Epithelial cell of prostate (primary cell): ENCODE data around the gene IRGQ.
"Not testable (repeated sequence)": the region's sequence is repeated elsewhere in the genome, so short reads cannot be mapped to it uniquely, and the experiment has no call there.

Experiments used
- DNase-seq: peaks from one replicate; pipeline ENCODE4 v3.0.0-alpha.2; 2011; ENCODE audit warnings: low read depth, low spot score
- H3K27ac ChIP-seq: fragments of 450-650 bp; 2 replicates; pipeline ENCODE4 v1.5.1; 2017; ENCODE audit warnings: mild to moderate bottlenecking

Gene IRGQ

DNA sequence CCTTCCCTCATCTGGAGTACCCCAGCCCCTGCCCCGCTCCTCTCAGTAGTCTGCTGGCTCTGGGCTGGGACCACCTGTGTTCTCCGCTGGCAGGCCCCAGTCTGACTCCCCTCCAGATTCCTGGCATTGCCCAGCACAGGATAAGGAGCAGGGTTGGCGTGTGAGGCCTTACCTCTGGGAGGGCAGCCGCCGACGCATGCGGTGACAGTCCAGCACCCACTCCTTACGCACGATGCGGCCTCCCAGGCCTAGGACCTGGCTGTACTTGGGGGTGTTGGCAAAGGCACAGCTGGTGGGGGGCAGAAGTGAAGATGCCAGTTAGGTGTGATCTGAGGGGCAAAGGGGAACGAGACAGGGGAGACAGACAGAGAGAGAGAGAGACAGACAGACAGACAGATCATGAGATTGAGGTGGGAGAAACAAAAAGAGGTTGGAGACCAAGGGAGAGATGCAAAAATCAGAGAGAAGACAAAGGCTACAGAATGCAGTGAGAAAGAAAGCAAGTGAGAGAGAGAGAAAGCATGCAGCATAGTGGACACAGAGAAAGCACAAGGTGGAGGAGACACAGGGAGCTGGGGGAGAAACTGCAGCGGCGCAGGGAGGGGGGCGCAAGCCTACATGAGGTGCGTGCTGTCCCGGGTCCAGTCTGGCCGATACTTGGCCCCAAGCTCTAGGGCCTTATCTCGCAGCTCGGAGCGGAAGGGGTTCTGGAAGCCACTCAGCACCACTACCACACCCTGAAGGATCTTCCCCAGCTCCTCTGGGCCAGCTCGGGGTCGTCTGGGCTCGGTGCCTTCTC, 44.3 kb downstream of the IRGQ start:
- no peak overlapping the region for H3K27ac ChIP-seq
- DNase-seq, result no peak

DNA sequence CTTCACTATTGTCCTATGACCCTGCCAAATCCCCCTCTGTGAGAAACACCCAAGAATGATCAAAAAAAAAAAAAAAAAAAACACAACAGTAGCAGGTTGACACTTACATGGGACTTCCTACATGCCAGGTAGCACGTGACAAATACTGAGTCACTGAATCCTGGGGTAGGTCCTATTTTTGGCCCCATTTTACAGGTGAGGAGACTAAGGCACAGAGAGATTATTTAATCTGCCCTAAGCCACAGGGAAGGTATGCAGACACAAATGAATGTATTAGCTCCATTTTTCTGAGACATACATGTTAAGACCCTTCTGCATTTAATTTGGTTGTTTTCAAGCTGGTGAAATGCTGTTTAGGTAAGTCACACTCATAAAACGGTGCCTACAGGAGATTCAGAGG, 47.2 kb downstream of the IRGQ start:
- no peak overlapping the region for H3K27ac ChIP-seq
- no peak for DNase-seq

DNA sequence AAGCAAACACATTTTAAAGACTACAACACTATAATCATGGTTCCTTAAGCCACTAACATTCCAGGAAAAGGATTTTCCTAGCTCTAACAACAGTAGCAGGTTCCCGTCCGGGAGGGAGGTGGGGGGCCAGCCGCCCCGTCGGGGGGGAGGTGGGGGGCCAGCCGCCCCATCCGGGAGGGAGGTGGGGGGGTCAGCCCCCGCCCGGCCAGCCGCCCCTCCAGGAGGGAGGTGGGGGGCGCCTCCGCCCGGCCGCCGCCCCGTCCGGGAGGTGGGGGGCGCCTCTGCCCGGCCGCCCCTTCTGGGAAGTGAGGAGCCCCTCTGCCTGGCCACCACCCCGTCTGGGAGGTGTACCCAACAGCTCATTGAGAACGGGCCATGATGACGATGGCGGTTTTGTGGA, 48.0 kb downstream of the IRGQ start:
- H3K27ac ChIP-seq, DNase-seq: not testable (repeated sequence)

DNA sequence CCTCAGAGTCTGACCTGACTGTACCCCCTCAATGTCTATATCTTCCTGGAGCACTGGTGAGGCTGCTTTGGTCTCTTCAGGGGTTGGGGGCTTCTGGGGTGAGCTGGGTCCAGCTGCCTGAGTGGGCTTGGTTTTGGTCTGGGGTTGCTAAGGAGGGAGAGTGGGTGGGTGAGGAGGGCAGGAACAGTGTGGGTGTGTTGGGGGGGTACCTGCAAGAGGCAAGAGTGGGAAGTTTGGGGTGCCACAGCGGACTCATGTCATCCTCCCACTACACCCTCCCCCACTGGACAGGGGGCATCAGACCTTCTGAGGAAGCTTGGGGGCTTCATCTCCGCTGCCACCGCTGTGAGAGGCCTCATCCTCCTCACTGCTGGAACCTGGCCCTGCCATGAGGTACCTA, 49.4 kb downstream of the IRGQ start:
- no peak for DNase-seq

DNA sequence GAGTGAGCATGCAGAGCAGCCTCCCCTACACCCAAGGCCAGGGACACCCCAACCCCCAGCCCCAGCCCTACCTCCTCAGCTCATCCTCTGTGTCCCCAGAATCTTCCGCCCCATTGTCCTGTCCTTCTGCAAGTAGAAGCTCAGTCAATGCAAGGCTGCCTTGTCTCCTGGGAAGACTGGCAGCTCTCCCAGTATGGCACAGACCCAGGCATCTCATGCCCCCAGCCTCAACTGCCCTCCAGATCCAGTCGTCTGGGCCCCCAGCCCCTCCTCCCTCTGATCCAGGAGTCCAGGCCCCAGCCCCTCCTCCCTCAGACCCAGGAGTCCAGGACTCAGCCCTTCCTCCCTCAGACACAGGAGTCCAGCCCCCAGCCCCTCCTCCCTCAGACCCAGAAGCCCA, 50.0 kb downstream of the IRGQ start:
- H3K27ac ChIP-seq, result no peak overlapping the region
- DNase-seq, result no peak

More for the DNA sequence above, 49.4 kb downstream of the IRGQ start:
- H3K27ac ChIP-seq, result no peak overlapping the region

DNA sequence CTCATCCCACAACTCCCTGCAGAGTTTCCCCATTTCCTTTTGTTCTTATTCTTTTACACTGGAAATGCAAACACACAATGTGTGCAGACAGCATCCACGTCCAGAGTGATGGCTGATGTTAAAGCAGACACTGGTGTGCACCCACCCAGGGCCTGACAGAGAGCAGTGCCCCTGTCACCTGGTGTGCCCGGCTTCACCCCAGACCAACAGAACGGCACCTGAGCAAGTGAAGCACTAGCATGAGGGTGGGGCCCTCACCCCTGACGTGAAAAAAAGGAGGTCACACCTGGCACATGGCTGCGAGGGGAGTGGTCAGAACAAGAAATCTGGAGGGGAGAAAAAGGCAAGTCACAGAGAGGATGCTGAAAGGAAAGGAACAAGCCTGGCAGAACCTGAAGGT, 50.7 kb downstream of the IRGQ start:
- no peak for DNase-seq
- H3K27ac ChIP-seq, result no peak overlapping the region

DNA sequence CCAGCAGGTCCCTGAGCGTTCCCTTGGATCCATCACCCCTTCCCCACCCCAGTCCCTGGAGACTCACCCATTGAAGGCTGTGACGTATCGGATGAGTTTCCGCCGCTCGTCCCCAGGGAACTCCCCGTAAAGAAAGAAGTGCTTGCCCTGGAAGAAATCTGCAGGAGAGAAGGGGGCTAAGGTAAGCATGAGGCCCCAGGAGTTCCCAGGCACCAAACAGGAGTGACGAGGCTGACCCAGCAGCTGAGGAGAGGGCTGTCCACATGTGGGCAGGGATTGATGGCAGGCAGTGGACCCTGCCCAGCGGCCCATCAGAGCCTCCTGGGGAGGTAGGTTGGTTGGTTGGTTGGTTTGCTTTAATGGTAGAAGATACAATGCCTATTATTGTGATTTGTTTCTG, 51.9 kb downstream of the IRGQ start:
- no peak overlapping the region for H3K27ac ChIP-seq
- DNase-seq, result no peak

DNA sequence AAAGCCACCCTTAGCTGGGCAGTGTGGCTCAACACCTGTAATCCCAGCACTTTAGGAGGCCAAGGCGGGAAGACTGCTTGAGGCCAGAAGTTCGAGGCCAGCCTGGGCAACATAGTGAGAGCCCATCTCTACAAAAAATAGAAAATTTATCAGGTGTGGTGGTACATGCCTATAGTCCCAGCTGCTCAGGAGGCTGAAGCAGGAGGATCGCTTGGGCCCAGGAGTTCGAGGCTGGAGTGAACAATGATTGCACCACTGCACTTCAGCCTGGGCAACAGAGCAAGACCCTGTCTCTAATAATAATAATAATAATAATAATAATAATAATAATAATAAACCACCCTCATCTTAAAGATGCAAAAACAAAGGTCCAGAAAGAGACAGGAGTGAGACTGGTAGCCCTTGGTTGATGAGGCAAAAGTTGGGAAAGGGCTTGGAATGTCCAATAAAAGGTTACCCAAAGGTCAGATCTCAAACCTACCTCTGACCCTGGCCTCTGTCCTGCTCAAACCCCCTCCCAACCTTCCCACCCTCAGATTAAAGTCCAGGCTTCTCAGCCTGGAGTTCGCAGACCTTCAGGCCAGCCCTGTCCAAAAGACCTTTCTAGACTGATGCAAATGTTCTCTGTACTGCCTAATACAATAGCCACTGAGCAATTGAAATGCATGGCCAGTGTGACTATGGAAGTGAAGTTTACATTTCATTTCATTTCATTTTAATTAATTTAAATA, 53.8 kb downstream of the IRGQ start:
- H3K27ac ChIP-seq, result no peak overlapping the region
- no peak for DNase-seq

DNA sequence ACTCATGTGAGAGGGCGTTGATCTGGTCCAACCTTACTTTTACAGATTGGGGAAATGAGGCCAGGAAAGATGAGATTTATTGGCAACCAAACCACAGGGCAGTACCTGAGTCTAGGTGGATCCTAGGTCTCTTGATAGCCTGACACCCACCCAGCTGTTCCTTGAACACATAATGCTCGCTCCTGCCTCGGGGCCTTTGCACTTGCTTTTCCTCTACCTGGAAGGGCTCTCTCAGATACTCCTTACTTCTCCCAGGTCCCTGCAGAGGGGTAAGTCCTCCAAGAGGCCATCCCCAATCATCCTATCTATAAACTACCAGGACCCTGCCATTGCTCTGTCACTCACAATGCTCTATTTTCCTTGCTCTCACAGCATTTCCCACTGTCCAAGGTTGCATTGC, 55.6 kb downstream of the IRGQ start:
- no peak overlapping the region for H3K27ac ChIP-seq
- no peak for DNase-seq

DNA sequence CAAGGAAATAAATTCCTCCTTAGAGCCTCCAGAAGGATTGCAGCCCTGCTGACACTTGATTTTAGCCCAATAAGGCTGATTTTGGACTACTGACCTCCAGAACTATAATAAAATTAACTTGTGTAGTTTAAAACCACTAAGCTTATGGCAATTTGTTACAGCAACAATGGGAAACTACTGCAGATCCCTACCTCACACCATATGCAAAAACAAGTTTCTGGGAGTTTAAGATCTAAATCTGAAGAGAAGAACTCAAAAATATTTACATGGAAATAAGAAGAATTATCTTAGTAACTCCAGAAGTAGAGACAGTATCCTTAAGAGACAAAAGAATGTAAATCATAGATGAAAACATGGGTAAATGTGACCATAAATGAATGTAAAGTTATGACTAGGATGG, 57.0 kb downstream of the IRGQ start:
- DNase-seq, result no peak
- H3K27ac ChIP-seq, result no peak overlapping the region

DNA sequence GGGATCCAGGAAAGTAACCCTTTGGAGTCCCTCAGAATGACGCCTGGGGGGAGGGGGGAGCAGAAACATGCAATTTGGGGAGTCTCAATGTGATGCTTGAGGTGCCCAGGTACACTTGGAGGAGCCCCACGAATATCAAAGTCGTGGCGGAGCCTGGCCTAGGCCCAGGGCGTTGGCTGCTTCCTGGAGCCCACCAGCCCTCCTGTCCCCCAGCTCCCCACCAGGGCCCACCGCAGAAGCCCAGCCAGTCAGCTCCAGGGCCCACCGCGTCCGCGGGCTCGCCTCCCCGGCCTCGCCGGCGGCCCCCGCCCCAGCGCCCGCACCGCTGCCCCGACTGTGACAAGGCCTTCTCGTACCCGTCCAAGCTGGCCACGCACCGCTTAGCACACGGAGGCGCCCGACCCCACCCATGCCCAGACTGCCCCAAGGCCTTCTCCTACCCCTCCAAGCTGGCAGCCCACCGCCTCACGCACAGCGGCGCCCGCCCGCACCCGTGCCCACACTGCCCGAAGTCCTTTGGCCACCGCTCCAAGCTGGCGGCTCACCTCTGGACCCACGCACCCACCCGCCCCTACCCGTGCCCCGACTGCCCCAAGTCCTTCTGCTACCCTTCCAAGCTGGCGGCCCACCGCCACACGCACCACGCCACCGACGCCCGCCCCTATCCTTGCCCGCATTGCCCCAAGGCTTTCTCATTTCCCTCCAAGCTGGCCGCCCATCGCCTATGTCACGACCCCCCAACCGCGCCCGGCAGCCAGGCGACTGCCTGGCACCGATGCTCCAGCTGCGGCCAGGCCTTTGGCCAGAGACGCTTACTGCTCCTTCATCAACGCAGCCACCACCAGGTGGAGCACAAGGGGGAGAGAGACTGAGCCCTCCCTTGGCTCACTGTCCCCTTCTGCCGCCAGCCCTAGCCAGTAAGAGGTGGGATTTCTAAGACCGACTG, 60.8 kb downstream of the IRGQ start:
- no peak overlapping the region for H3K27ac ChIP-seq
- DNase-seq, result no peak
